HFFc6 (cell line): Measurements from ENCODE around the gene WDPCP. TPM values are rescaled to one million over a fixed set of nuclear protein-coding genes. Genes with fewer than 3 reads are reported as not detected.
"Not testable (repeated sequence)": the region's sequence is repeated elsewhere in the genome, so short reads cannot be mapped to it uniquely, and the experiment has no call there.

Source experiments
- DNase-seq: peaks from one replicate; pipeline ENCODE4 v3.0.0-alpha.2; 2018
- H3K27ac Mint-ChIP-seq: 2 replicates; pipeline ENCODE4 v1.8.0; 2020; ENCODE audit warnings: mild to moderate bottlenecking, mixed read lengths
- H3K27me3 Mint-ChIP-seq: 2 replicates; pipeline ENCODE4 v1.8.0; 2021; ENCODE audit warnings: mild to moderate bottlenecking, moderate library complexity, mixed read lengths; ENCODE audit not compliant: insufficient read depth
- H3K36me3 Mint-ChIP-seq: 2 replicates; pipeline ENCODE4 v1.8.0; 2021; ENCODE audit warnings: low read depth, mixed read lengths
- H3K4me1 Mint-ChIP-seq: 2 replicates; pipeline ENCODE4 v1.8.0; 2020; ENCODE audit warnings: low read depth, mixed read lengths
- H3K4me3 Mint-ChIP-seq: 2 replicates; pipeline ENCODE4 v1.8.0; 2020; ENCODE audit warnings: mild to moderate bottlenecking, moderate library complexity, mixed read lengths
- H3K9me3 Mint-ChIP-seq: 2 replicates; pipeline ENCODE4 v1.8.0; 2020; ENCODE audit warnings: mild to moderate bottlenecking, mixed read lengths
- total RNA-seq, 6 experiments: library from RNA; stranded (reverse); fragmentation: NEBNext Ultra II Directional; extraction: Animal tissue kit (Norgen Biotek cat#: 25700); gene quantifications; 2 replicates in 1 of 6; 3 replicates in 5 of 6; pipeline ENCODE4 v1.2.3, GENCODE V29; 2021
- TF ChIP-seq, protein P1 (sequence below): fragments of 200-600 bp; sonication (generic); IDR thresholded peaks from 2 replicates; pipeline ENCODE4 v1.5.0; 2021; ENCODE audit warnings: antibody characterized with exemption, mild to moderate bottlenecking

The WDPCP gene
- total RNA-seq, 6 experiments from 2014 or later, result 3.0 to 5.9 (median 4.6) TPM

DNA sequence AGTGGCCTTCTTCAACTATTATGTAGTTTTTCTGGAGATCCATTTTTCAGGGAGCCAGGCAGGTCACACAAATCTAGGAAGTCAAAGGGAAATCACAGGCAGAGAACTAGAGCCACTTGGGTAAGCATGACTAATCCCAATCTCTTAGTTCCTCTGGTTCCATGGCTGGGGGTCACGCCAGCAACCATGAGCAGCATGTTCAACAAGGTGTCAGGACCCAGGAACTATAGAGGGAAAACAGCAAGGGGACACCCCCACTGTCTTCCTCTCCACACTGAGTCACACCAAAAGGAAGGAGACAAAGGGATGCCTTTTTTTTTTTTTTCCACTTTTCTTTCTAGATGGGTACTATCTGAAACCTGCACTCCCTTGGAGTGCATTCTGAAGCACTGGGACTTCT is 286.8 kb downstream of the WDPCP start:
- H3K27me3 Mint-ChIP-seq, result peaks cover 3% of the 10 kb centered on the region; the same call in 1 of the 2 replicates
- H3K4me1 Mint-ChIP-seq, result no peaks in the 10 kb centered on the region
- peaks cover 21% of the 10 kb centered on the region for H3K36me3 Mint-ChIP-seq
- TF ChIP-seq, protein P1, sequence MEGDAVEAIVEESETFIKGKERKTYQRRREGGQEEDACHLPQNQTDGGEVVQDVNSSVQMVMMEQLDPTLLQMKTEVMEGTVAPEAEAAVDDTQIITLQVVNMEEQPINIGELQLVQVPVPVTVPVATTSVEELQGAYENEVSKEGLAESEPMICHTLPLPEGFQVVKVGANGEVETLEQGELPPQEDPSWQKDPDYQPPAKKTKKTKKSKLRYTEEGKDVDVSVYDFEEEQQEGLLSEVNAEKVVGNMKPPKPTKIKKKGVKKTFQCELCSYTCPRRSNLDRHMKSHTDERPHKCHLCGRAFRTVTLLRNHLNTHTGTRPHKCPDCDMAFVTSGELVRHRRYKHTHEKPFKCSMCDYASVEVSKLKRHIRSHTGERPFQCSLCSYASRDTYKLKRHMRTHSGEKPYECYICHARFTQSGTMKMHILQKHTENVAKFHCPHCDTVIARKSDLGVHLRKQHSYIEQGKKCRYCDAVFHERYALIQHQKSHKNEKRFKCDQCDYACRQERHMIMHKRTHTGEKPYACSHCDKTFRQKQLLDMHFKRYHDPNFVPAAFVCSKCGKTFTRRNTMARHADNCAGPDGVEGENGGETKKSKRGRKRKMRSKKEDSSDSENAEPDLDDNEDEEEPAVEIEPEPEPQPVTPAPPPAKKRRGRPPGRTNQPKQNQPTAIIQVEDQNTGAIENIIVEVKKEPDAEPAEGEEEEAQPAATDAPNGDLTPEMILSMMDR, result no peak
- H3K4me3 Mint-ChIP-seq, result no peak overlapping the region
- H3K27ac Mint-ChIP-seq, result no peak overlapping the region
- H3K9me3 Mint-ChIP-seq, result peaks cover 39% of the 10 kb centered on the region
- DNase-seq, result no peak

DNA sequence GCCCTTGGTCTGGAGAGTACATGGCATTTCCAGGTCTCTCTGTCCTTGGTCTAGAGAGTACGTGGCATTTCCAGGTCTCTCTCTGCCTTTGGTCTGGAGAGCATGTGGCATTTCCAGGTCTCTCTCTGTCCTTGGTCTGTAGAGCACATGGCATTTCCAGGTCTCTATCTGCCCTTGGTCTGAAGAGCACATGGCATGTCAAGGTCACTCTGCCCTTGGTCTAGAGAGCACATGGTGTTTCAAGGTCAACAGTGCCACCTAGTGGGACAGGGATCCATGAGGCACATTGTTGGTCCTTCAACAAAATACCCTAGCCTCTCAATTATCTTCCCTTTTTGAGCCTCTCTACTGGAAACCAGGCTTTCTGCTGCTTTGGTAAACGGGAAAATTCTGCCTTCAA is 287.4 kb downstream of the WDPCP start:
- Mint-ChIP-seq H3K27me3 (peaks cover 3% of the 10 kb centered on the region; the same call in 1 of the 2 replicates), H3K36me3 (peaks cover 21% of the 10 kb centered on the region), H3K4me3 (no peak overlapping the region), H3K9me3 (peaks cover 38% of the 10 kb centered on the region), H3K27ac (no peak overlapping the region), H3K4me1 (no peaks in the 10 kb centered on the region)
- TF ChIP-seq, protein P1, result peak; percentile 36
- no peak for DNase-seq

DNA sequence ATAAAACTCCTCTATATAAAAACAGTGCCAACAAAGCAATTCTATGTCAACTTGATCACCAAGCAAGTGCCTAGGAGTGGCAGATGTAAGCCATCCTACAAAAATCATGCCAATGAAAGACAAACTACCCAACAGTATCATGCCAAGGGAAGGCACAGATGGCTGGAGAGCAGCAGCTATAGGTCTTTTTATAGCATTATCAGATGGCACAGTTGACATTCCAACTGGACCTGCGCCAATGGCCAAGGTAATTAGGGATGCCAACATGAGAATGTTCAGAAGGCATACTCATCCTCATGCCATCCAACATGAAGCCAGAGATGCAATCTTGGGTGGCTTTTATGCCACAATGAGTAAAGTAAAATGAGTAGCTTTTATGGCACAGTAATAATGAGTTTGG is 300.3 kb downstream of the WDPCP start:
- Mint-ChIP-seq H3K27ac (no peak overlapping the region), H3K27me3 (no peaks in the 10 kb centered on the region), H3K36me3 (peaks cover 10% of the 10 kb centered on the region), H3K4me3 (no peak overlapping the region), H3K9me3 (peaks cover 27% of the 10 kb centered on the region), H3K4me1 (no peaks in the 10 kb centered on the region)
- DNase-seq, result no peak
- TF ChIP-seq, protein P1, result no peak

DNA sequence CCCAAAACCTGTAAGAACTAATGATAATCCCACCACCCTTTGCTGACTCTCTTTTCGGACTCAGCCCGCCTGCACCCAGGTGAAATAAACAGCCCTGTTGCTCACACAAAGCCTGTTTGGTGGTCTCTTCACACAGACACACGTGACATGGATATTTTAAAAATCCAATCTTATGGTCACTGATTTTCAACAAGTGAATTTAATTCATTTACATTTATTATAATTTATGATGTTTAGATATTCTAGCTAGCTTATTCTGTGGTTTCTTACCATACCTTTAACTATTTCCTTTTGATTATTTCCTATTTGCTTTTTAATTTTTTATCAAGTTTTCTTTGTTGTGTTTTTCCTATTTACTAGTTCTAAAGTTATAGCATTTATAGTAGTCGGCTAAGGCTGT is 301.8 kb downstream of the WDPCP start:
- H3K9me3 Mint-ChIP-seq, result peaks cover 27% of the 10 kb centered on the region
- H3K4me3 Mint-ChIP-seq, H3K36me3 Mint-ChIP-seq, H3K4me1 Mint-ChIP-seq, H3K27ac Mint-ChIP-seq, DNase-seq, H3K27me3 Mint-ChIP-seq: not testable (repeated sequence)

DNA sequence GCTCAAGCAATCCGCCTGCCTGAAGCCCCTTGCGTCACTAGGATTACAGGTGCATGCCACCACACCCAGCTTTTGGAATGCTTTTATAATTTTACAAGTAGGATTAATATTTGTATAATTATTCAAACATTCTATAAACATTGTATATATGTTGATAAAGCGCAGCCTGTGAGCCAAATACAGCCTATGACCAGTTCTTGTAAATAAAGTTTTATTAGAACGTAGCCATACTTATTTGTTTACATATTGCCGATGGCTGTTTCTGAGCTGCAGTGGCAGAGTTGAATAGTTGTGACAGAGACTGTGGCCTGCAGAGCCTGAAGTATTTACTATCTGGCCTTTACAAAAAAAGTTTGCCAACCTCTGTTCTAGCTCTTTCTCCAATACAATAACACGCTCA is 305.0 kb downstream of the WDPCP start:
- H3K9me3 Mint-ChIP-seq, result peaks cover 36% of the 10 kb centered on the region
- no peaks in the 10 kb centered on the region for H3K4me1 Mint-ChIP-seq
- peaks cover 10% of the 10 kb centered on the region for H3K36me3 Mint-ChIP-seq
- no peak overlapping the region for H3K4me3 Mint-ChIP-seq
- TF ChIP-seq, protein P1, result no peak
- no peak for DNase-seq
- no peak overlapping the region for H3K27ac Mint-ChIP-seq
- H3K27me3 Mint-ChIP-seq, result no peaks in the 10 kb centered on the region

DNA sequence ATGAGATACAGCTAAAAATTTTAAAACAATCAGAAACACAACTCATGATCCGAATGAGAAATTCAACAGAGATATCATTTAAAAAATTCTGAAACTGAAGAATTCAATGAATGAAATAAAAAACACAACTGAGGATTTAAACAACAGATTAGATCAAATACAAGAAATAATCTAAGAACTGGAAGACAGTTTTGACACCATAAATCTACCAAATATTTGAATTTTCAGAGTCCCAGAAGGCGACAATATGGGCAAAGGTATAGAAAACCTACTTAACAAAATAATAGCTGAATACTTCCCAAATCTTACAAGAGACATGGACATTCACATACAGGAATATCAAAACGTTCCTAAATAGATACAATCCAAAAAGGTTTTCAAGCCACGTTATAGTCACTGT is 315.7 kb downstream of the WDPCP start:
- no peak overlapping the region for H3K4me3 Mint-ChIP-seq
- TF ChIP-seq, protein P1, result no peak
- peaks cover 32% of the 10 kb centered on the region for H3K9me3 Mint-ChIP-seq
- no peak overlapping the region for H3K27ac Mint-ChIP-seq
- DNase-seq, result no peak
- H3K27me3 Mint-ChIP-seq, result no peaks in the 10 kb centered on the region; the same call in 1 of the 2 replicates
- no peaks in the 10 kb centered on the region for H3K4me1 Mint-ChIP-seq
- H3K36me3 Mint-ChIP-seq, result peaks cover 19% of the 10 kb centered on the region
